ENCODE measurements around the gene IFNL3. TPM values are rescaled to one million over a fixed set of nuclear protein-coding genes. Genes with fewer than 3 reads are reported as not detected.
"Not testable (repeated sequence)": the region's sequence is repeated elsewhere in the genome, so short reads cannot be mapped to it uniquely, and the experiment has no call there.

Gene IFNL3
- total RNA-seq (not detected), polyA plus RNA-seq (not detected)
- long read RNA-seq, donor 1 = 0 reads
- long read RNA-seq, donor 2 = 0 reads
- long read RNA-seq, donor 3 = 0 reads
- long read RNA-seq, donor 4 = 0 reads

GRCh38 chr19:39244410-39245100 lies at the start of gene IFNL3:
TSS of gene IFNL3 (minus strand) at chr19:39245006. CDS start at chr19:39244967, 39 bp downstream.
- ATAC-seq; DNase-seq; H3K9me3 ChIP-seq (ENCODE audit: control insufficient read depth, low read length); H3K27ac ChIP-seq (ENCODE audit: low read length); H3K27me3 ChIP-seq (ENCODE audit: control insufficient read depth, insufficient read depth); H3K4me1 ChIP-seq (ENCODE audit: control insufficient read depth, insufficient read depth, low read length); H3K4me3 ChIP-seq (ENCODE audit: low read length); intact Hi-C loops (cut with DNase I): not testable (repeated sequence)
- WGBS = 80% methylated on average over 12 of the region's 12 CpGs

- no peaks in the 10 kb centered on the region for H3K27me3 ChIP-seq (ENCODE audit: control insufficient read depth, insufficient read depth)
- H3K4me1 ChIP-seq (ENCODE audit: control insufficient read depth, insufficient read depth, low read length) = no peaks in the 10 kb centered on the region
- no peak overlapping the region for H3K4me3 ChIP-seq (ENCODE audit: low read length)
- H3K9me3 ChIP-seq (ENCODE audit: control insufficient read depth, low read length) = no peaks in the 10 kb centered on the region
- 52% methylated on average over 4 of the region's 4 CpGs for WGBS
- intact Hi-C loops (cut with DNase I) = no loop called here
- ATAC-seq = no peak
- H3K27ac ChIP-seq (ENCODE audit: low read length) = no peak overlapping the region
- DNase-seq = no peak
Observed at GRCh38 chr19:39293394-39293793, 48.6 kb upstream of the IFNL3 start.

- no peak for DNase-seq
- no peaks in the 10 kb centered on the region for H3K9me3 ChIP-seq (ENCODE audit: control insufficient read depth, low read length)
- WGBS = 93% methylated on average over 1 of the region's 1 CpG
Observed at GRCh38 chr19:39284032-39284431, 39.2 kb upstream of the IFNL3 start.

DNA sequence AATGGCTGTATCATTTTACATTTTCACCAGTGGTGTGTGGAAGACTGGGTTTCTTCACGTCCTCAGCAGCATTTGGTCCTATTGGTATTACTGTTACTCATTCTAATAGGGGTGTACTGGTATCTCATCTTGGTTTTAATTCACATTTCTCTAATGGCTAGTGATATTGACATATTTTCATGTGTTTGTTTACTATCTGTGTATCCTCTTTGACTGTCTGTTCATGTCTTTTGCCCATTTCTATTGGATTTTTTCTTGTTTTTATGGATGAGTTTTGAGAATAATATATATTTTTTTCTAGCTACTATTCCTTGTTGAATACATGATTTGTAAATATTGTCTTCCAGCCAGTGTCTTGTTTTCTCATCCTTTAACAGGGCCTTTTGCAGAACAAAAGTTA lies 37.2 kb upstream of the IFNL3 start:
- Histone ChIP-seq H3K27ac (ENCODE audit: low read length) (no peak overlapping the region), H3K4me1 (ENCODE audit: control insufficient read depth, insufficient read depth, low read length) (no peaks in the 10 kb centered on the region), H3K9me3 (ENCODE audit: control insufficient read depth, low read length) (no peaks in the 10 kb centered on the region), H3K27me3 (ENCODE audit: control insufficient read depth, insufficient read depth) (no peaks in the 10 kb centered on the region), H3K4me3 (ENCODE audit: low read length) (no peak overlapping the region)
- DNase-seq (no peak), ATAC-seq (no peak)
- intact Hi-C loops (cut with DNase I) = no loop called here
- WGBS = 60% methylated on average over 1 of the region's 1 CpG

More at GRCh38 chr19:39284032-39284431, 39.2 kb upstream of the IFNL3 start:
- no peaks in the 10 kb centered on the region for H3K27me3 ChIP-seq (ENCODE audit: control insufficient read depth, insufficient read depth)
- H3K27ac ChIP-seq (ENCODE audit: low read length) = no peak overlapping the region
- intact Hi-C loops (cut with DNase I) = no loop called here
- no peaks in the 10 kb centered on the region for H3K4me1 ChIP-seq (ENCODE audit: control insufficient read depth, insufficient read depth, low read length)
- no peak for ATAC-seq
- H3K4me3 ChIP-seq (ENCODE audit: low read length) = no peak overlapping the region

- Histone ChIP-seq H3K27me3 (ENCODE audit: control insufficient read depth, insufficient read depth) (no peaks in the 10 kb centered on the region), H3K4me3 (ENCODE audit: low read length) (no peak overlapping the region), H3K9me3 (ENCODE audit: control insufficient read depth, low read length) (no peaks in the 10 kb centered on the region), H3K27ac (ENCODE audit: low read length) (no peak overlapping the region), H3K4me1 (ENCODE audit: control insufficient read depth, insufficient read depth, low read length) (no peaks in the 10 kb centered on the region)
- ATAC-seq (no peak), DNase-seq (no peak)
- 62% methylated on average over 7 of the region's 7 CpGs for WGBS
- intact Hi-C loops (cut with DNase I) = no loop called here
Observed at GRCh38 chr19:39277598-39277997, 32.8 kb upstream of the IFNL3 start.

DNA sequence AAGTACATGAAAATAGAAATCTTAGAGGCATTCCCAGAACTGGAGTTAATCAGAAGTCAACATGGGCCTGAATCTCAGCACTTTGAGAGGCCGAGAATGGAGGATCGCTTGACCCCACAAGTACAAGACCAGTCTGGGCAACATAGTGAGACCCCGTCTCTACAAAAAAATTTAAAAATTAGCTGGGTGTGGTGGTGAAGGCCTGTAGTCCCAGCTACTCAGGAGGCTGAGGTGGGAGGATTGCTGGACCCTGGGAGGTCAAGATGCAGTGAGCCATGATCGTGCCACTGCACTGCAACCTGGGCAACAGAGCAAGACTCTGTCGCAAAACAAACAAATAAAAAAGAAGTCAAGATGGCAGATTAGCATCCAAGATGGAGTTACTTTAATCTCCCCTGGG lies 31.9 kb upstream of the IFNL3 start:
- 91% methylated on average over 5 of the region's 5 CpGs for WGBS
- H3K27me3 ChIP-seq (ENCODE audit: control insufficient read depth, insufficient read depth) = no peaks in the 10 kb centered on the region
- no peak overlapping the region for H3K4me3 ChIP-seq (ENCODE audit: low read length)
- no peaks in the 10 kb centered on the region for H3K9me3 ChIP-seq (ENCODE audit: control insufficient read depth, low read length)
- no peak for ATAC-seq
- no peak for DNase-seq
- no peaks in the 10 kb centered on the region for H3K4me1 ChIP-seq (ENCODE audit: control insufficient read depth, insufficient read depth, low read length)
- intact Hi-C loops (cut with DNase I) = no loop called here
- H3K27ac ChIP-seq (ENCODE audit: low read length) = no peak overlapping the region

DNA sequence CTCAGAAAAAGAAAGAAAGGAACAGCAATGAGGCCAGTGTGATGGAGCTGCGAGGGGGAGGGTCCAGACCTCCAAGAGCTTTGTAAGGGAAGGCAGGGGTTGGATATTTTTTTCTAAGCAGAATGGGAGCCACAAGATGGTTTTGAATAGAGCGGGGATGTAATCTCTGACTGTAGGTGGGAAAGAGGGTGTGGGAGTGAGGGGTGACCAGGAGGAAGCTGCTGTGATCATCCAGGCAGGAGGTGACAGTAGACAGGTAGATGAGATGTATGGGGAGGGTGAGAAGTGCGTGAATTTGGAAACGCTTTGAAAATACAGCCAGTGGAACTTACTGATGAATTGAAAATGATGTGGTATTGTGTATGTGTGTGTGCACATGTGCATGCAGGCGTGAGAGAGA lies 30.8 kb upstream of the IFNL3 start:
- Histone ChIP-seq H3K27ac (ENCODE audit: low read length) (no peak overlapping the region), H3K4me3 (ENCODE audit: low read length) (no peak overlapping the region), H3K9me3 (ENCODE audit: control insufficient read depth, low read length) (no peaks in the 10 kb centered on the region), H3K4me1 (ENCODE audit: control insufficient read depth, insufficient read depth, low read length) (no peaks in the 10 kb centered on the region), H3K27me3 (ENCODE audit: control insufficient read depth, insufficient read depth) (no peaks in the 10 kb centered on the region)
- ATAC-seq (no peak), DNase-seq (no peak)
- 79% methylated on average over 5 of the region's 5 CpGs for WGBS
- intact Hi-C loops (cut with DNase I) = no loop called here

- H3K4me3 ChIP-seq (ENCODE audit: low read length) = not testable (repeated sequence)
Observed at GRCh38 chr19:39273859-39274258, 29.1 kb upstream of the IFNL3 start.

DNA sequence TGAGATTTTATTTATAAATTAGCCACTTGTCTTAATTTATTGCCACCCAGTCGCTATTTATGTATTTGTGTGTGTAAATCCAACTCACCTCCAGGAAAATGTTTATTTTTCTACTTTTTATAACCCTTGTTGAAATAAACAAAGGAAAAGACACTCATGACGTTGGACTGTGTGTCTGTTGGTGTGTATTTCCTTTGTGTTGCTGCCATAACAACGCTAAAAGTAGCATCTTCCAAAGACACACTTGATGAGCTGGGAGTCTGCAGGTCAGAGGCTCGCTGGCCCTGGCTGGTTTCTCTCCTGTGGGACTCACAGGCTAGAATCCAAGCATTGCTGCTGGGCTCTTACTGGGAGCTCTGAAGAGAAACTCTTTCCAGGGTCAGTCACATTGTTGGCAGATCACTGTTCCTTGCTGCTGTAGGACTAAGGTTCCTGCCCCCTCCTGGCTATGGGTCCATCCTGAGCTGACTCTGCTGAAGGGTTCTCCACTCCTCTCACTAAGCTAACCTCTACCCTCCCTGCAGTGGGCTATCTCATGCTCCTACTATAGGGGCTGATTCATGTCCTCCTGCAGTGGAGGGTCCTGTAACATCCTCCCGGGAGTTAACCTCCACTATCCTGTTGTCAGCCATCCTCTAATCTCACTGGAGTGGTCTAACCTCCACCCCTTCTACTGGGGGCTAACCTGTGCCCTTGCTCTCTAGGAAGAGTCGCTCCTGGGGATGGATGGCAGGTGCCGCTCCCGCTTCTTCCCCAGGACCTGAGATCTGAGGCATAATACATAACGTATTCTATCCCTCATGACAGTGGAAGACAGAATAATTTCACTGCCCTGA lies 25.4 kb upstream of the IFNL3 start:
- H3K4me3 ChIP-seq (ENCODE audit: low read length) = no peak overlapping the region
- no peak overlapping the region for H3K27ac ChIP-seq (ENCODE audit: low read length)
- intact Hi-C loops (cut with DNase I) = no loop called here
- H3K4me1 ChIP-seq (ENCODE audit: control insufficient read depth, insufficient read depth, low read length) = no peaks in the 10 kb centered on the region
- no peaks in the 10 kb centered on the region for H3K27me3 ChIP-seq (ENCODE audit: control insufficient read depth, insufficient read depth)
- DNase-seq (no peak), ATAC-seq (no peak)
- H3K9me3 ChIP-seq (ENCODE audit: control insufficient read depth, low read length) = no peaks in the 10 kb centered on the region
- 68% methylated on average over 9 of the region's 9 CpGs for WGBS

More at GRCh38 chr19:39273859-39274258, 29.1 kb upstream of the IFNL3 start:
- H3K27me3 ChIP-seq (ENCODE audit: control insufficient read depth, insufficient read depth); H3K27ac ChIP-seq (ENCODE audit: low read length); H3K4me1 ChIP-seq (ENCODE audit: control insufficient read depth, insufficient read depth, low read length); ATAC-seq; intact Hi-C loops (cut with DNase I); DNase-seq; H3K9me3 ChIP-seq (ENCODE audit: control insufficient read depth, low read length): not testable (repeated sequence)
- 81% methylated on average over 5 of the region's 5 CpGs for WGBS

- H3K4me3 ChIP-seq (ENCODE audit: low read length); ATAC-seq; H3K4me1 ChIP-seq (ENCODE audit: control insufficient read depth, insufficient read depth, low read length); H3K27me3 ChIP-seq (ENCODE audit: control insufficient read depth, insufficient read depth); H3K9me3 ChIP-seq (ENCODE audit: control insufficient read depth, low read length); DNase-seq; H3K27ac ChIP-seq (ENCODE audit: low read length); intact Hi-C loops (cut with DNase I): not testable (repeated sequence)
- 74% methylated on average over 10 of the region's 10 CpGs for WGBS
Observed at GRCh38 chr19:39269369-39269768, 24.6 kb upstream of the IFNL3 start.

GRCh38 chr19:39268531-39269223 lies 23.9 kb upstream of the IFNL3 start:
- H3K27me3 ChIP-seq (ENCODE audit: control insufficient read depth, insufficient read depth); intact Hi-C loops (cut with DNase I): not testable (repeated sequence)
- WGBS = 67% methylated on average over 10 of the region's 10 CpGs

More at GRCh38 chr19:39268531-39269223, 23.9 kb upstream of the IFNL3 start:
- not testable (repeated sequence) for H3K4me1 ChIP-seq (ENCODE audit: control insufficient read depth, insufficient read depth, low read length); DNase-seq; H3K4me3 ChIP-seq (ENCODE audit: low read length); H3K9me3 ChIP-seq (ENCODE audit: control insufficient read depth, low read length); H3K27ac ChIP-seq (ENCODE audit: low read length); ATAC-seq
